ENCODE results near the gene TDP1. TPM values are rescaled to one million over a fixed set of nuclear protein-coding genes. Genes with fewer than 3 reads are reported as not detected.

The TDP1 gene
- total and polyA plus RNA-seq, 2 experiments from 2014 or later, result 11.8 to 12.6 TPM

DNA sequence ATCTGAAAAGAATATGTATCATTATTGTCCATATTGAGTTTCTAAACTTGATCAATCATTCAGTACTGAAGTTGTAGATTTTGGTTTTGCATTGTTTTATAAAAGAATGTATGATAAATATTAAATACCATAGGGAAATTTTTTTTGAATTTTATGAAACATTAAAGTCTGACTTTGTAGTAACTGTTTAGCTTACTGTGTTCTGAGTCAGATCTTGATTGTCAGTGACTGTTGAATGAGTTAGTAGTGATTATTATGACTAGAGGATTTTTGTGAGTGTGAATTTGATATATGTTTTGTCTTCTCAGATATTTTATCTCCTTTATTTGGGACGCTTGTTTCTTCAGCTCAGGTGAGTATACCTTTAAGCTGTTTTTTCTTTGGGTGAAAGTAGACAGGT, 10.1 kb downstream of the TDP1 start:
- Histone ChIP-seq H3K9me3 (ENCODE audit: low read depth) (no peaks in the 10 kb centered on the region), H4K20me1 (ENCODE audit: insufficient read depth) (no peaks in the 10 kb centered on the region), H3K36me3 (ENCODE audit: low read depth) (peaks cover 18% of the 10 kb centered on the region; the same call in 1 of the 2 replicates), H2AFZ (no peak overlapping the region), H3K9ac (no peak overlapping the region), H3F3A (ENCODE audit: insufficient read depth) (no peaks in the 10 kb centered on the region), H3K27ac (no peak overlapping the region), H3K79me2 (ENCODE audit: insufficient read depth) (peaks cover 33% of the 10 kb centered on the region; the same call in 1 of the 2 replicates), H3K27me3 (replicated peaks; ENCODE audit: insufficient read depth) (no peaks in the 10 kb centered on the region), H3K4me2 (ENCODE audit: unreplicated experiment) (no peak overlapping the region), H3K9me2 (ENCODE audit: insufficient read depth) (no peaks in the 10 kb centered on the region), H3K4me1 (ENCODE audit: insufficient read depth) (peaks cover 4% of the 10 kb centered on the region; the same call in 1 of the 2 replicates), H3K4me3 (no peak overlapping the region)
- in situ Hi-C loops (cut with MboI), result no loop called here
- DNase-seq, result peak; percentile 25
- 70 to 83% methylated on average over 1 of the region's 1 CpG for WGBS, 2 experiments (ENCODE audit: low coverage in 1 of 2, low lambda C conversion rate in 2 of 2, missing lambda C conversion rate in 2 of 2)
- TF ChIP-seq EZH2 (IDR thresholded peaks at IDR 0.05; ENCODE audit: insufficient read depth, poor library complexity, severe bottlenecking) (no peak), EZH2phosphoT487 (IDR thresholded peaks at IDR 0.05; ENCODE audit: insufficient read depth, low read depth) (no peak)

- peaks cover 19% of the 10 kb centered on the region; the same call in 1 of the 2 replicates for H3K36me3 ChIP-seq (ENCODE audit: low read depth)
- no peak overlapping the region for H3K27ac ChIP-seq
- H4K20me1 ChIP-seq (ENCODE audit: insufficient read depth), result no peaks in the 10 kb centered on the region
- H3K9ac ChIP-seq, result no peak overlapping the region
- H2AFZ ChIP-seq, result no peak overlapping the region
- no peaks in the 10 kb centered on the region for H3K27me3 ChIP-seq (replicated peaks; ENCODE audit: insufficient read depth)
- TF ChIP-seq EZH2phosphoT487 (IDR thresholded peaks at IDR 0.05; ENCODE audit: insufficient read depth, low read depth), result no peak
- no peak for TF ChIP-seq EZH2 (IDR thresholded peaks at IDR 0.05; ENCODE audit: insufficient read depth, poor library complexity, severe bottlenecking)
- no peaks in the 10 kb centered on the region for H3K79me2 ChIP-seq (ENCODE audit: insufficient read depth)
- no peaks in the 10 kb centered on the region; the same call in 1 of the 2 replicates for H3F3A ChIP-seq (ENCODE audit: insufficient read depth)
- 69 to 70% methylated on average over 7 of the region's 7 CpGs for WGBS, 2 experiments (ENCODE audit: low coverage in 1 of 2, low lambda C conversion rate in 2 of 2, missing lambda C conversion rate in 2 of 2)
- no peaks in the 10 kb centered on the region for H3K9me2 ChIP-seq (ENCODE audit: insufficient read depth)
- H3K4me3 ChIP-seq, result no peak overlapping the region
- peak; percentile 76 for DNase-seq
- no peaks in the 10 kb centered on the region for H3K4me1 ChIP-seq (ENCODE audit: insufficient read depth)
- in situ Hi-C loops (cut with MboI), result loop anchor here (10.0 kb wide), 1 partner anchor 251 kb away; no protein-coding TSS in a partner anchor
- H3K4me2 ChIP-seq (ENCODE audit: unreplicated experiment), result no peak overlapping the region
- H3K9me3 ChIP-seq (ENCODE audit: low read depth), result no peaks in the 10 kb centered on the region
Observed at GRCh38 chr14:89973234-89973823, 17.6 kb downstream of the TDP1 start.

DNA sequence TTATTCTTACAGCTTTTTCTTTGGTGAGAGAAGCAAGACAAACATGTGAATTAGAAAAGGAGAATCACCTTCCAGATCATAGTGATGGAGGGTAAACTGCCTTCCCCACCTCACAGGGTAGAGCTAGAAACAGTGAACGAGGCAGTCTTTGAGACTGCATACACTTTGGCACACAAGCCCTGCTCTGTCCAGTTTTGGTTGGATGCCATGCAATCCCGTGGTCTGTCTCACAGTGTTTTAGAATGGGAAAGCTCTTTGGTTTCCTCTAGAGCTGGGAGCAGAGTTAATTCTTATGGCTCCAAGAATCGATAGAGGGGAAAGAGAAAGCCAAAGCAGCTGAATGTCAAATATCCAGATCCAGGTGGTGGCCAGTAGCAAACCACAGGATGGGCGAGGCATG, 21.9 kb downstream of the TDP1 start:
- Histone ChIP-seq H3F3A (ENCODE audit: insufficient read depth) (no peaks in the 10 kb centered on the region; the same call in 1 of the 2 replicates), H3K4me2 (ENCODE audit: unreplicated experiment) (no peak overlapping the region), H3K9ac (no peak overlapping the region), H3K27ac (no peak overlapping the region), H3K79me2 (ENCODE audit: insufficient read depth) (no peaks in the 10 kb centered on the region), H3K4me1 (ENCODE audit: insufficient read depth) (no peaks in the 10 kb centered on the region), H4K20me1 (ENCODE audit: insufficient read depth) (no peaks in the 10 kb centered on the region), H3K9me2 (ENCODE audit: insufficient read depth) (no peaks in the 10 kb centered on the region), H2AFZ (no peak overlapping the region), H3K27me3 (replicated peaks; ENCODE audit: insufficient read depth) (no peaks in the 10 kb centered on the region), H3K9me3 (ENCODE audit: low read depth) (no peaks in the 10 kb centered on the region), H3K36me3 (ENCODE audit: low read depth) (peaks cover 18% of the 10 kb centered on the region; the same call in 1 of the 2 replicates), H3K4me3 (no peak overlapping the region)
- no peak for DNase-seq
- in situ Hi-C loops (cut with MboI), result loop anchor here (10.0 kb wide), 1 partner anchor 247 kb away; no protein-coding TSS in a partner anchor
- TF ChIP-seq EZH2 (IDR thresholded peaks at IDR 0.05; ENCODE audit: insufficient read depth, poor library complexity, severe bottlenecking) (no peak), EZH2phosphoT487 (IDR thresholded peaks at IDR 0.05; ENCODE audit: insufficient read depth, low read depth) (no peak)
- 72 to 81% methylated on average over 4 of the region's 4 CpGs for WGBS, 2 experiments (ENCODE audit: low coverage in 1 of 2, low lambda C conversion rate in 2 of 2, missing lambda C conversion rate in 2 of 2)

- no peak for DNase-seq
- Histone ChIP-seq H3K4me2 (ENCODE audit: unreplicated experiment) (no peak overlapping the region), H4K20me1 (ENCODE audit: insufficient read depth) (no peaks in the 10 kb centered on the region), H3K27ac (no peak overlapping the region), H3K9me3 (ENCODE audit: low read depth) (no peaks in the 10 kb centered on the region), H3K9ac (no peak overlapping the region), H3K9me2 (ENCODE audit: insufficient read depth) (no peaks in the 10 kb centered on the region), H3K79me2 (ENCODE audit: insufficient read depth) (no peaks in the 10 kb centered on the region), H3F3A (ENCODE audit: insufficient read depth) (no peaks in the 10 kb centered on the region), H3K27me3 (replicated peaks; ENCODE audit: insufficient read depth) (no peaks in the 10 kb centered on the region), H3K36me3 (ENCODE audit: low read depth) (peaks cover 20% of the 10 kb centered on the region; the same call in 1 of the 2 replicates), H3K4me3 (no peak overlapping the region), H2AFZ (no peak overlapping the region), H3K4me1 (ENCODE audit: insufficient read depth) (no peaks in the 10 kb centered on the region)
- TF ChIP-seq EZH2 (IDR thresholded peaks at IDR 0.05; ENCODE audit: insufficient read depth, poor library complexity, severe bottlenecking) (no peak), EZH2phosphoT487 (IDR thresholded peaks at IDR 0.05; ENCODE audit: insufficient read depth, low read depth) (no peak)
- in situ Hi-C loops (cut with MboI), result loop anchor here (10.0 kb wide), 1 partner anchor 246 kb away; no protein-coding TSS in a partner anchor
- WGBS, 2 experiments (ENCODE audit: low coverage in 1 of 2, low lambda C conversion rate in 2 of 2, missing lambda C conversion rate in 2 of 2), result 42 to 46% methylated on average over 4 of the region's 4 CpGs
Observed at GRCh38 chr14:89978656-89979055, 22.9 kb downstream of the TDP1 start.
